Measurements from ENCODE around the gene SCGB1C1.
"Not testable (repeated sequence)": the region's sequence is repeated elsewhere in the genome, so short reads cannot be mapped to it uniquely, and the experiment has no call there.

The SCGB1C1 gene

DNA sequence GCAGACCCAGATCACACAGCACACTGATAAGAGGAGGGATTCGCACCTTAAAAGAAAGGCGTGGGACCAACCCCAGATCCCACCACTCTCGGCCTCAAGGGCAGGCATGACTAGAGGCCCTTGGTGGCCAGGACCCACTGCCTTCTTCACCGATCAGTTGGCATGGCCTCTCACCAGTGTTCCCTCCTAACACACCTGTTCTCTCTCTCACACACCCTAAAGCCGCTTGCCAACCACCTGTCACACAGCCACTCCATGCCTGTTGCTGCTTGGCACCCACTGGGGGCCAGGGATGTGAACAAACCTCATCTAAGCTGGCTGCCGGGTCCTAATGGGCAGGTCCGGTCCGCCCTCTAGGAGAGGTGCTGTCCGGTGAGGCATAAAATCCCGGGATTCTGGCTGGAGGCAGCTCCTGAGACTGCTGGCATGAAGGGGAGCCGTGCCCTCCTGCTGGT is at the start of gene SCGB1C1:
SCGB1C1 (plus strand) TSS at position 405 of the 455 bp plus-strand sequence; CDS start at position 427, 22 bp downstream.
- not testable (repeated sequence) for DNase-seq (ENCODE audit: low read depth)

DNA sequence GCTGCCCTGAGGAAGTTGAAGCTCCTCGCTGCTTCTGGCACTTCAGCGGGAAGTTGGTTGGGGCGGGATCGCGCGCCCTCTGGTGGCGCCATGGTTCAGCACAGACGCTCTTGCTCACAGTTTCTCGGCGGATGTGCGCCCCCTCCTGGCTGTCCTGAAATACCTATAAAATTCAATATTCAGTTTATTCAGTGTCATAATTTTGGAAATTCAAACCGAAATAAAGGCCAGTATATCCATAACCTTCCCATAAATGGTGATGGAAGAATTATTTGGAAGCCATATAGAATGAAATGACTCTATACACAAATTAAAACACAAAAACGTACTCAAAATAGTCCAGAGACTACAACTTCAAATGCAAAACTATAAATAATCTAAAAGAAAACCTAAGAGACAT is 12.6 kb upstream of the SCGB1C1 start:
- DNase-seq (ENCODE audit: low read depth): not testable (repeated sequence)

GRCh38 chr11:189200-189783 is 3.6 kb upstream of the SCGB1C1 start:
- not testable (repeated sequence) for DNase-seq (ENCODE audit: low read depth)

DNA sequence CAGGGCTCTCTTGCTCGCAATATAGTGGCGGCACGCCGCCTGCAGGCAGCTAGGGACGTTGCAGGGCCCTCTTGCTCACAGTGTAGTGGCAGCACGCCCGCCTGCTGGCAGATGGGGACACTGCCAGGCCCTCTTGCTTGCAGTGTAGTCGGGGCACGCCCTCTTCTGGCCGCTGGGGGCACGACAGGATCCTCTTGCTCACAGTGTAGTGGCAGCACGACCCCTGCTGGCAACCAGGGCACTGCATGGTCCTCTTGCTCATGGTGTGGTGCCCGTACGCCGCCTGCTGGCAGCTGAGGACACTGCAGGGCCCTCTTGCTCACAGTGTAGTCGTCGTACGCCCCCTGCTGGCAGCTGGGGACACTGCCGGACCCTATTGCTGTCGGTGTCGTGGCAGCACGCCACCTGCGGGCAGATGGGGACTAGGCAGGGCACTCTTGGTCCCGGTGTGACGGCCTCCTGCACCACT is 3.0 kb upstream of the SCGB1C1 start:
- not testable (repeated sequence) for DNase-seq (ENCODE audit: low read depth)

GRCh38 chr11:190546-190945 is 2.3 kb upstream of the SCGB1C1 start:
- not testable (repeated sequence) for DNase-seq (ENCODE audit: low read depth)

DNA sequence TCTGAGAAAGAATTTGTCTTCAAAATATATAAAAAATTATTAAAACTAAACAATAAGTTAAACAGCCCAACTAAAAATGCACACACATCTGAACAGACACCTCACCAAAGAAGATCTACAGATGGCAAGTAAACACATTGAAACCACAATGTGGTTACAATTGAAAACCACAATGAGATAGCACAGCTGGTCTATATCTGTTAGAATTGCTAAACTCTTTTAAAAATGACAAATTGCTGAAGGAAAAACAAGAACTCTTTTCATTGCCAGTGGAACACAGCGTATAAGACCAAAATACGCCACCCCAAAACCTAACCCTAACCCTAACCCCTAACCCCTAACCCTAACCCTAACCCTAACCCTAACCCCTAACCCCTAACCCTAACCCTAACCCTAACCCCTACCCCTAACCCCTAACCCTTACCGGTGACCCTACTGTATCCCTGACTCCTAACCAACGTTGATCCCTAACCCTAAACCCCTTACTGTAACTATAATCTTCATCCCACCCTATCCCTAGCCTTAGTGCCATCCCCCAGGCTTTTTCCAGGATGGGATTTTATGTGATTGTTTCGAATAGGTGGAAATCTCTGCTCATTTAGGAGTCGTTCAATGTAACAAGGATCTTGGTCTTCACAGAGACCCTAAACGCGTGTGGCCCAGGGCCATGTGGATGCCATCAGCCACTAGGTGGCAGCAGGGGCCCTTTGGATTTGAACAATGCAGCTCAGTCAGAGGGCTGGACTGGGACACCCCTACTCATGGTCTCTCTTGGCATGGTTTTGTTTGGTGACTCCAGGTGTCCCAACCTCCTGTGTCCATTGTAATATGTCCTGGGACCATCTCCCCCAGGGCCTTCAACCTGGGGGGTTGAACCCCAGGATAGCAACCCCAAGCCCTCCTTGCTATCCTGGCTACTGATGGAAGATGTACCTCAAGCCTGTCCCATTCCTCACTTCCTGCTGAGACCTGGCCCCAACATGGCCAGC is 1.1 kb upstream of the SCGB1C1 start:
- DNase-seq (ENCODE audit: low read depth): peak; percentile 48

- DNase-seq (ENCODE audit: low read depth): not testable (repeated sequence)
Observed at GRCh38 chr11:193481-193880, 603 bp downstream of the SCGB1C1 start.

DNA sequence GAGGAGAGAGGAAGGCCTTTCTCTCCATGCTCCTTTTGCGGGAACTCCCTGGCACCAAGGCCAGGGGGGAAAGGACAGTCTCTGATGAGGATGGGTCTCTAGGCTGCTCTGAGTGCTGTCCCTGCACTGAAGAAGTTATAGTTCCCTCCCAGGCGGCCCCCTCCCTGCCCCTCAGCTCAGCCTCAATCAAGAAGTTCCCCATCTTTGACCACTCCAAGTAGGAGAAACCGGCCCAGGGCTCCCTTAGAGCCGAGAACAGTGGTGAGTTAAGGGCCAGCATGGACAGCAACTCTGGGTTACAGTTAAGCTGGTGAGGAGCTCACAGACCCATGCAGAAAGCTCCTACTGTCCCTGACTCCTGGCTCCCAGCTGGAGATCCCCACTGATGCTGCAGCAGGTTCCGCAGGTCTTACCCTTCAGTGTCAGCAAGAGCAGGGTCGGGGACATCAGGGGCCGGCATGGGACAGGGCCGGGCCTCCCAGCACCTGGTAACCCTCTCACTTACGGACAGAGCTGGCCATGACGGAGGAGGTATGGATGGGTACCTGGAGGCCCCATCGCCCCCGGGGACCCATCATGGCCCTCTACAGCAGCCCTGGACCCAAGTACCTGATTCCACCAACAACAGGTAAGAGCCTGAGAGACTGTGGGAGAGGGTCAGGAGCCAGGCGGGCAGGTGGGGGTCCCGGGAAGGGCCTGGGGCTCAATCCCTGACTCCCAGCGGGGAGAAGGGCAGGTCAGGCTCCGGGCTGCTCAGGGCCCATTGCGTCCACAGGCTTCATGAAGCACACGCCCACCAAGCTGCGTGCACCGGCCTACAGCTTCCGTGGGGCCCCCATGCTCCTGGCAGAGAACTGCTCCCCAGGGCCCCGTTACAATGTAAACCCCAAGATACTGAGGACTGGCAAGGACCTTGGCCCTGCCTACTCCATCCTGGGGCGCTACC is 4.2 kb downstream of the SCGB1C1 start:
- no peak for DNase-seq (ENCODE audit: low read depth)

- no peak for DNase-seq (ENCODE audit: low read depth)
Observed at GRCh38 chr11:197741-198235, 4.9 kb downstream of the SCGB1C1 start.

DNA sequence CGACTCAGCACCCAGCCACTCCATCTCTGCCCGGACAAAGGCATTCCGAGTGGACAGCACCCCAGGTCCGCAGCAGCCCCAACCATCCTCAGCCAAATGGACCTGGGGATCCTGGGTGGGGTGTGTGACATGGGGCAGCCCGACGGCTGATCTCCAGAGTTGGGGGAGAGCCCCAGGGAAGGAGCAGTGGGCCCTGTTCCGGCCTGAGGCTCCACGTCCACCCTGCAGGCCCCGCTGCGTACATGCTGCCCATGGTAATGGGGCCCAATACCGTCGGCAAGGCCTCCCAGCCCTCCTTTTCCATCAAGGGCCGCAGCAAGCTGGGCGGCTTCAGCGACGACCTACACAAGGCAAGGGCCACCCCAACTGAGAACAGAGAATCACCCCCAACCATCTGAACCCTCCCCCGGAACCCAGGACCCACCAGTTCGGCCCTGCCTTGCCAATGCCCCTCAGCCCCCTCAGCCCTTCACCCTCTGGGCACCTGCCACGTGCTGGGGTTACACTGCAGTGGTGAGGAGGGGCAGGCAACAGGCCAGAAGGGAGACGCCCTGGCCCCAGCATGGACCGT is 5.4 kb downstream of the SCGB1C1 start:
- no peak for DNase-seq (ENCODE audit: low read depth)

- DNase-seq (ENCODE audit: low read depth): no peak
Observed at GRCh38 chr11:199004-199581, 6.2 kb downstream of the SCGB1C1 start.

- no peak for DNase-seq (ENCODE audit: low read depth)
Observed at GRCh38 chr11:199782-200181, 6.9 kb downstream of the SCGB1C1 start.

- no peak for DNase-seq (ENCODE audit: low read depth)
Observed at GRCh38 chr11:200224-201003, 7.5 kb downstream of the SCGB1C1 start.

DNA sequence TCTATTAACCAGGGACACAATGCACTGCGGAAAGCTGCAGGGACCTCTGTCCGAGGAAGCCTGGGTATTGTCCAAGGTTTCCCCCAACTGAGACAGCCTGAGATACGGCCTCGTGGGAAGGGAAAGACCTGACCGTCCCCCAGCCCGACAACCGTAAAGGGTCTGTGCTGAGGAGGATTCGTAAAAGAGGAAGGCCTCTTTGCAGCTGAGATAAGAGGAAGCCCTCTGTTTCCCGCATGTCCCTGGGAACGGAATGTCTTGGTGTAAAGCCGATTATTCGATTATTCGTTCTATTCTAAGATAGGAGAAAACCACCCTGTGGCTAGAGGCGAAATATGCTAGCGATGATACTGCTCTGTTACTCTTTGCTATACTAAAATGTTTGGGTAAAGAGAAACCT is 9.1 kb downstream of the SCGB1C1 start:
- no peak for DNase-seq (ENCODE audit: low read depth)

DNA sequence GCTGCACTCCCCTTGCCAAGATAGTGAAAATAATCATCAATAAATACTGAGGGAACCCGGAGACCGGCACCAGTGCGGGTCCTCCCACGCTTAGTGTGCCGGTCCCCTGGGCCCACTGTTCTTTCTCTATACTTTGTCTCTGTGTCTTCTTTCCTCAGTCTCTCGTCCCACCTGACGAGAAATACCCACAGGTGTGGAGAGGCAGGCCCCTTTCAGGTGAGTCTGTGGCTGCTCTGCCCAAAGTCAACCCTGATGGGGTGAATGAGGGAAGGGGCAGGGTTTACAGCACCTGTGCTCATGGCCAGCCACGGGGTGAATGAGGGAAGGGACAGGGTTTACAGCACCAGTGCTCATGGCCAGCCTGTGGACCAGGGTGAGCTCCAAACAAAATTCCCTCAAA is 9.6 kb downstream of the SCGB1C1 start:
- no peak for DNase-seq (ENCODE audit: low read depth)

DNA sequence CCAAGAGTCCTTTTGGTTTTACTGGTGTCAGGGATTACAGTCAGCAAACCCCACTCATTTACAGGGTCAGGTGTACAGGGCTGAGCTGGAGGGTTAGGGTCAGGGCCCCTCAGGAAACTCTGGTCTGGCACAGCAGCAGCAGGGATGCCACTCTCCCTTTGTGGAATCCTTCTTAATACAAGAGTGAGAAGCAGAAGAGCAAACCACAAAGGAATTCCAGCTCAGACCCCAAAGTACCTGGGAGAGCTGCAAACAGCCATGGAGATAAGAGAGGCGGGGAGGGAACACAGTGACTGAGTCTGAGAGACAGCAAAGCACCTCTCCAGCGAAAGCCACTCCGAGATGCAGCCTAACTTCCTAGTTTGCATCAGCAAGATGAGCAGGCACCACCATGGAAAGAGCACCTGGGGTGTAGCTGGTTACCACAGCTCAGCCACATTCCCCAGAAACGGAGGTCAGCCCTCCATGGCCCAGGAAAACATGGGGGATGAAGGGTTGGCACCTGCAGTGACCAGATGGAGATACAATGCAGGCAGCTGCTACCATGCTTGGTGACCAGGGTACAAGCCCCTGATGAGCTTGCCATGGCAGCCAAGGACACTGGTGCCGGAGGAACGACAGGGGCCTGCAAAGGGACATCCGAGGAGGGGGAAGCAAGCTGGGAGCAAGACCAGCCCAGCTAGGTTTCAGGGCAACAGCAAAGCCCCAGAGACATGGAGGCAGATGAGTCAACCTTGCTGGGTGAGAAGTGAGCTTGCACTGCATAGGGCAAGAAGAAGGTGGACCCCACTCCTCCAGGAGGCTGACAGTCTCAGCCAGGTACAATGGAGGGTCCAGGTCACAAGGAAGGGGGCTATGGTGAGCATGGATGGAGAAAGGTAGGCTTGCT is 10.4 kb downstream of the SCGB1C1 start:
- no peak for DNase-seq (ENCODE audit: low read depth)

GRCh38 chr11:203945-204586 is 11.2 kb downstream of the SCGB1C1 start:
- DNase-seq (ENCODE audit: low read depth): no peak

DNA sequence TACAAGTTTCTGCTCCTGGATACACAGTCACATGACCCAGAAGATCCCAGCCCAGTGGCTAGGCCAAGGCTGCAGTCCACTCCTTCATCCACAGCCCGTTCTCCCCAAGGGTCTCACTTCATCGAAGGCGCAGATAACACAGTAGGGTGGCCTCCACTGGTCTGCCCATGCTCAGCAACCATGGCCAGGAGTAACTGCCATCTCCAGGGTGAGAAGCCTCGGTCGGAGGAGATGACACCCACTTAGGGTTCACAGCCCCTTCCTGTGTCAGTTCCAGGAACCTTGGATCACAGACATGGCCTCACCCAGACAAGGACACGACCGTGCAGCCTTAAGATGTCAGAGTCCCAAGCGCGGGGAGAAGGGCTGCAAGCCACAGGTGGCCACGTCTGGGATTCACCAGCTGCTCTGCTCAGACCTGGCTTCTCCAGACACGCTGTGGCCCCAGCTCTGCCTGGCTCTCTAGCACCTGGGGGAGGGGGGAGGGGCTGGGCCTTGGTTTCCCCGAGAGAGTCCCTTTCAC is 11.8 kb downstream of the SCGB1C1 start:
- DNase-seq (ENCODE audit: low read depth): no peak

All from stimulated activated CD8-positive, alpha-beta memory T cell treated with anti-CD3 and anti-CD28 coated beads, Interleukin-12 subunit alpha, Interleukin-12 subunit beta, amount 100 ng/mL, for 4 hours (primary cell).